Activated CD8-positive, alpha-beta memory T cell treated with anti-CD3 and anti-CD28 coated beads, Interleukin-2, amount 50 U/mL, for 4 hours (primary cell): ENCODE results near the gene ADGRD1.

Experiments
- DNase-seq: peaks from one replicate; pipeline ENCODE4 v3.0.0-alpha.2; 2020

Gene ADGRD1

DNA sequence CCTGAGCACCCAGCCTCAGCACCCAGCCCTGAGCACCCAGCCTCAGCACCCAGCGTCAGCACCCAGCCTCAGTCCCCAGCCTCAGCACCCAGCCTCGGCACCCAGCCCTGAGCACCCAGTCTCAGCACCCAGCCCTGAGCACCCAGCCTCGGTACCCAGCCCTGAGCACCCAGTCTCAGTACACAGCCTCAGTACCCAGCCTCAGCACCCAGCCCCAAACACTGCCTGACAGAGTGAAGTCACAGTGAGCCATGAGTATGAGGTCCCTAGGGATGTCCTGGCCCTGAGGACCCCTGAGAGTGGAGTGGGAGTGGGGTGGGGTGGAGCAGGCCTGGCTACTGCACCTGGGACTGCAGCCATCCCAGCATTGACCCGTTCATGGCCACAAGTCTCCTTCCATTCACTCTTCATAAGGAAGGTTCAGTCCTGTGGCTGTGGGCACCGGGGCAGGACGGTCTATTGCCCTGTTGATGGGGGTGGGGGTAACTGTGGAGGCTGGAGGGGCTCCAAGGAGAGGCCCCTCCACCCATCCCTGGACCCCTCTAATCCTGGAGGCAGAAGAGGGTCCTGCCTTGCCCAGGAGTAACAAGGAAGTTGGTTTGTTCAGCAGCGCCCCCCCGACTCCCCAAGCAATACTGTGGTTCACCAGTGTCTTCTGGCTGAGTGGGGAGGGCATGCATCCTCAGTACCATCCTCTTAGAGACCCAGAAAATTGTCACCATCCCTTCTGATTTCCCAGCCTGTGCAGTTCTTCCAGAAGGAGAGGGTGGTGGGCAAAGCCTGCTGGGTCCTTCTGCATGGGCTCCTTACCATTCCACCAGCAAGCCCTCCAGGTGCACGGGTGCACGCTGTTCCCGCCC, 140.5 kb downstream of the ADGRD1 start:
- peak; percentile 6 for DNase-seq

DNA sequence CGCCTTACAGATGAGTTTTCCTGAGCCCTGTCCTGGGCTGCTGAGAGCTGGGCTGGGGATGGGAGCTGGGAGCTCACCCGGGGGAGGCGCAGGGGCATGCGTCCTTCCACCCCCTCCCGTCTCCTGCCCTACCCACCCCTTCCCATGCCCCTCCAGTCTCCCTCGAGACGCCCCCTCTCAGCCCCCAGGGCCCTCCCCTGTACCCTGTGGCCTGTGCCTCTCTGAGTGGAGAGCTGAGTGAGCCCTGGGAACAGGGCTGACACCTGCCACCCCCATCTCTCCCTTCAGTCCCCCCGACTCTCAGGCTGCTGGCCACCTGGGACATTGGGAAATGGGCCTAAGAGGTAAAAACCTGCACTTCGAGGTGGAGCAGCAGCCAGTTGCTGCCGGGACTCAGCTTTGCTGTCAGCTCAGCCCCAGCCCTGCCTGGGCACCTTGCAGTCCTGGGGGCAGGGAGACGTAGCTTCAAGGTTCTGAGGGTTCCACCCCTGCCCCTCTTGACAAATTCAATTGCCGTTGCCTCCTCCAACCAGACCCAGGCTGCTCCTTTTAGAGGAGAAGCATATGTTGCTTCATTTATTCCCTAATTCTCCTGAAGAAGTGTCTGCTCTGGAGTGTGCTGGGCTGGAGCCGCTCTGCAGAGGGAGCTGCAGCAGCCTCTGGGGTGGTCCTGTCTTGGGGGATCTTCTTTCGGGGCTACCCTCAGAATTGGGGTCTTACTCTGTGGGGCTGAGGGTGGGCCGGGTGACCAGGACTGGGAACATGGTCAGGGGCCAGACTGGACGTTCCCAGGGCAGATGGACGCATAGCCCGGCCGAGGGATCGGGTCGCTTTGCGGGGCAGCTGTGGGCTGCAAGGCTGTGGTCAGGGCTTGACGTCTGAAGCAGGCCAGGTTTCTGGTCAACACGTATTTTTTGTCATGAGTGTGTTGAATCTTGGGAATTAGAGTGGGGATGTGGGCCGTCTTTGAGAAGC, 141.4 kb downstream of the ADGRD1 start:
- peak; percentile 11 for DNase-seq

DNA sequence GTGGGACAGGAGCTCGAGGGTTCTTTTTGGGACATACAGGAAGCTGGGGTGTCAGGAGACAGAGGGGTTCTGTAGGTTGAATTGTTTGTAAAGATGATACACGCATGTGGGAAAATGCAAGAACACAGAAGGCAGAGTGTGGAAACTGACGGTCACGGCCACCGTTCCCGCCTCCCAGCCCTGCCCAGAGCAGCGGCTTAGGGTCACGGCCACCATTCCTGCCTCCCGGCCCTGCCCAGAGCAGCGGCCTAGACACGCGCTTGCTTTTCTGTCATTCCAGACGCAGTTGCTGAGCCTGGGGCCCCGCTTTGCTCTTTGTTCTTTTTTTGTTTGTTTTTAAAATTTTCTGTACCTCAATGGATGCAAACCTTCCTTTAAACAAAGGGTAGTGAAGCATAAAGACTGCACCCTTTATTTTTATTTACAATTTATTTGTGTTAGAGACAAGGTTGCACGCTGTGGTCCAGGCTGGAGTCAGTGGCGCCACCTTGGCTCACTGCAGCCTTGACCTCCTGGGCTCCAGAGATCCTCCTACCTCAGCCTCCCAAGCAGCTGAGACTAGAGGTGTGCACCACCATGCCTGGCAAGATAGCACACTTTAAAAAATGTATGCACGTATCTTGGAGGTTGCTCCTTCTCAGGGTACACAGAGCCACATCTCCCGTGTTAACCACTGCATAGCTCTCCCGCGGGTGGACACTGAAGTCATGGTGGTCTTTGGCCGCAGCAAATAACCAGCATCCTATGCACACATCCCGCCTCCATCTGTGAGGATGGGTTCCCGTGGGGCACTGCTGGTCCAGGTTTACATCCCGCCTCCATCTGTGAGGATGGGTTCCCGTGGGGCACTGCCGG, 142.3 kb downstream of the ADGRD1 start:
- peak; percentile 1 for DNase-seq

DNA sequence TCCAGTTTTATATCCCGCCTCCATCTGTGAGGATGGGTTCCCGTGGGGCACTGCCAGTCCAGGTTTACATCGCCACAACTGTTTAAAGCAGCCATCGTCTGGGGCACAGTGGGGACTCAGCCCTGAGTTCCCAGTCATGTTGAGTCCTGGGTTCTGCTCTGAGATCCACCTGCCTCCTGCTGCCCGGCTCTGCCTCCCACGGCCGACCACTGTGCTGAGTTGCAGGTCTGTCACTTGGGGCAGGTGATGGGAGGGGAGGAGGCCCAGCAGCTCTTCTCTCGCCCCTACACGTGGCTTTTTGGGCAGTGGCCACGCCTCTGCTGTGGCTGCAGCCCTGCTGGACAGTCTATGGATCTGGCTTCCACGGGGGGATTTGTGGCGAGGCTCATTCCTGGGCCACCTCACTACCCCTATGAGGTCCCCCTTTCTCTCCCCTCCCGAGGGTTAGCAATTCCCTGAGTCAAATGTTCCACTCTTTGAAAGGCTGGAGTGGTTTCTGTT, 143.0 kb downstream of the ADGRD1 start:
- peak; percentile 4 for DNase-seq

DNA sequence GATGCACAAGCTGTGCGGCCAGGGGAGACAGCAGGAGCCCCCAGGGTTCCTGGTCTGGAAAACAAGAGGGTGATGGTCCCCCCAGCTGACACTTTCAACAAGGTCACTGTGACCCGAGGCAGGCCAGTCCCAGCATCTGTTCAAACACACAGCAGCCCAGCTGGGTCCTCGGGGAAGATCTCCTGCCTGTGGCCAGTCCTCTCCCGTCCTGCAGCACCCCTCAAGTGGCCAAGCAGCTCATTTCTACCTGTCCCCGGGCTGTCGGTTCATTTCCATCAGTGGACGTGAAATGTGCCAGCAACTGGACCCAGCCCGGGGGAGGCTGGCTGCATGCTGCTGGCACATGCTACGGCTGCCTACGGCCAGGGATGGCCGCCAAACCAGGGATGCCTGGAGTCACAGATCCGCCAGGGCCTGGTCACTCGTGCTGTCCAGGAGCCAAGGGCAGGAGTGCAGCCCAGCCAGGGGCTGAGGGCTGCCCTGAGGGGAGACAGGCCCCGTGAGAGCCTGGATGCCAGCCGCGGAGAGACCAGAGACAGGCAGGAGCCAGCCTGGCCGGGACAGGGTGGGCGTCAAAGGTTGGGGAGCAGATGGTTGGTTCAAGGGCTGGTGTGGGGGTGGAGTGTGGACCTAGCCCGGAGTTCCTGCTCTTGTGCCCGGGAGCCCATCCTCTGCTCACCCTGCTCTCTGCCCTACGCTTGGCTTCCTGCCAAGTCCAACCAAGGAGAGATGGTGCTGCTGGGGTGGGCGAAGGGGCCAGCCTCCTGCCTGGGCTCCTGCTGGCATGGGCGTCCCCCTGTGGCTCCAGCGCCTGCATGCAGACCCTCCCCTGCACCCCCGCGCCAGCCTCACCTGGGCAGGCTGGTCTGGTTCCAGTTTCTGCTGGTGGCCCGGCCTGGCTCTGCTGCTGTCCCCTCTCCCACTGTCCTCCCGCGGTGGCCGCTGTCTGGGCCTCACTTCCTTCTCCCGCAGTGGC, 143.8 kb downstream of the ADGRD1 start:
- DNase-seq: peak; percentile 12

- DNase-seq: peak; percentile 6
These were observed 144.7 kb downstream of the ADGRD1 start for GRCh38 chr12:131098178-131098981.

- peak; percentile 2 for DNase-seq
These were observed 146.4 kb downstream of the ADGRD1 start for GRCh38 chr12:131100031-131100674.

DNA sequence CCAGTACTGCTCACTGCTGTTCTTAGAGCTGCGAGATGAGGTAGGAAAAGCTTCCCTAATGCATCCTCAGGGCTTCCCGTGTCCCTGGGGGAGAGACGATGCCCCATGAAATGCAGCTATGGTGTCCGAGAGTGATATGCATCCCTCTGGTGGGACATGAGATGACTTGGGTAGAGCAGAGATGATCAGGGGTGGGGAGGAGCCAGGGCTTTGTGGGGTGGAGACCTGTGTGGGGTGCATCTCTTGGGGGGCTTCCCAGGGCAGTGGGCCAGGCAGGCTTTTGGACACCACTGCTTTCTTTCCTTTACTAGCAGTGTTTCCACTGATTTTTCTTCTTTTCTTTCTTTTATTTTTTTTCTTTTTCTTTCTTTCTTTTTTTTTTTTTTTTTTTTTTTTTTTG, 147.3 kb downstream of the ADGRD1 start:
- peak; percentile 3 for DNase-seq

- DNase-seq: no peak
These were observed 148.2 kb downstream of the ADGRD1 start for GRCh38 chr12:131101703-131102492.

DNA sequence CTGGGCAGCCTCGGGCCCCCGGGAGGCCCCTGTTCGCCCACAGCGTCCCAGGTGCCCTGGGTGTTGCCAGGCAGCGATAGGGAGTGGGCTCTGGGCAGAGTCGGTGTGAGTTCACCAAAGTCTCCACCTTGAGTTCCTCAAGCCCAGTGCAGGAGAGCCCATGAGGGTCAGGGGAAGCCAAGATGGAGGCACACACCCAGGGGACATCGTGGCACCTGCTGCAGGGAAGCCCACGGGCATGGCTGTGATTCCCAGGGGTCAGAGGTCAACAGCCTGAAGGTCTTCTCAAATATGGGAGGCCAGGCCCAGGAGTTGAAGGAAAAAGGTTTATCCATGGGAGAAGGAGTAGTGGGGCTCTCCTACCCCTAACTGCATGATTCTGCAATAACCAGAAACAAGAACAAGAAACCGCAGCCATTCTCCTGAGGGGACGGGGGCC, 148.8 kb downstream of the ADGRD1 start:
- peak; percentile 6 for DNase-seq

DNA sequence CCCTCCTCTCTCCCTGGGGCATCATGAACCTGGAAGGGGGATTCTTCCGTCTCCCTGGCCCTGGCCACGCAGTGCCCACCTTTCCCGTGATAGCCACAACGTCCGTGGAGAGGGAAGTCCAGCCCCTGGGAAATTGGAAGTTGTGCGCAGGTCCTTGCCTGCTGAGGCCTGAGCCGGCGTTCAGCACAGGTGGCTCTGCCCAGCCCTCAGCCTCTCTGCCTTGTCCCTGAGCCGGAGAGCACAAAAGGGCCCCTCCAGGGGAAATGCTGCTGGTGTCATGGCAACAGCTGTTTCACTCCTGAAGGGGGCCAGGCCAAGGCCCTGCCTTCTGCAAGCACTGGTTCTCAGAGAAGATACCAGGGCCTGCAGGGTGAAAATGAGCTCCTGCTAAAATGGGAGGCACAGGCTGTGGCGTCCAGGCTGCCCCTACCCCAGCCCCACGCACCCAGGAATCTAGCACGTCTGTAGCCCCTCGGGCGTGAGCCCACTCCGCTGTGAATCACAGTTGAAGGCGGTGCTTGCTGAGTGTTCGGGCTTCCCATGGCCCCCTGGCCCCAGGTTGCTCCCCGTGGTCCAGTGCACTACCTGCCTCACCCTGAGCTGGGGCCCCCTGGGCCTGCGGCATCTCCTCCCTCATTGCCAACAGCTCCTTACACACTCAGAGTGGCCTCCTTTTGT, 149.4 kb downstream of the ADGRD1 start:
- peak; percentile 9 for DNase-seq

GRCh38 chr12:131103669-131104462, 150.2 kb downstream of the ADGRD1 start:
- DNase-seq: peak; percentile 8

GRCh38 chr12:131104463-131105350, 151.0 kb downstream of the ADGRD1 start:
- peak; percentile 82 for DNase-seq

GRCh38 chr12:131105351-131105735, 151.6 kb downstream of the ADGRD1 start:
- no peak for DNase-seq

DNA sequence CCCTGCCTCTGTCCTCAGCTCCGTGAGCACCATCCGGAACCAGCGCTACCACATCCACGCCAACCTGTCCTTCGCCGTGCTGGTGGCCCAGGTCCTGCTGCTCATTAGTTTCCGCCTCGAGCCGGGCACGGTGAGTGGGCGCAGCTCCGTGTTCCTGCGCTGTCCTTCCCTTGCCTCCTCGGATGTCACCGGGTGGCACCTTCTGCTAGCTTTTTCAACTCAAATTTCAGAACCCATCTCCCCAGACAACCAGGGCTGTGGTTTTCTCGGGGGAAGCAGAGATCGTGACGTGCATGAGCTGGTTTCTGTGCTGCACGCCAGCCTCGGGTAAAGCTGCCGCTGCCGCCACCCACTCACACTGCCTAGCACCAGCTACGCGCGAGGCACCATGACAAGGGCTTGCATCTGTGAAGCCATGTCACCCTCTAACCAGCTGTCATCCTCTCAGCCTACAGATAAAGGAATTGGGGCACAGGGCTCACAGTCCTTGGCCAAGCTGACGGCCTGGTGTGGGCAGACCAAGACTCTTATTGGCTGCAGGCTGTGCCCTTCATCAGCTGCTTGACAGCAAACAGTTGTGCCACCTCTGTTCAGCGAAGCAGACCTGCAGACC, 152.1 kb downstream of the ADGRD1 start:
- peak; percentile 58 for DNase-seq
